ENCODE measurements around the gene DBP.

Gene DBP

DNA sequence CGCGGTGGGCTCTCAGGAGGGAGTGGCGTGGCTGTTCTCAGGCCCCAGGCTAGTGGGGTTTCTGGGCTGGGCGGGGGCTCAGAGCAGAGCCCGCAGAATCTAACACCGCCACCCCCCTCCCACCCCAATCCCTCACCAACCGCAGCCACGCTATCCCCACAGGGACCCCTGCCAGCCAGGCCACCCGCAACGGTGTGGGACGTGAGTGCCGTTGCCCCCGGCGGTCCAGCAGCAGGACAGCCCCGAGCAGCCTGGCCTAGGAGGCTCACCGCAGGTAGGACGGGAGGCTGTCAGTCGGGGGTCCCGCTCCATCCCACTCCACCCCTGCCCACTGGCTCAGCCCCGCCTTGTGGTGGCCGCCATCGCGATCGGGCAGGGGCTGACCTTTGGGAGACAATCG is 35.8 kb upstream of the DBP start, which contains the start of gene NTN5:
Gene NTN5 (minus strand): TSS at position 24 of the 400 bp plus-strand sequence. CDS start 2,031 bp downstream, outside the sequence.
- no peak within 1 kb of the TSS for H3K4me3 ChIP-seq (replicated peaks in 1 of 2; ENCODE audit: low read depth in 2 of 2, low read length in 2 of 2)
- TF ChIP-seq CTCF (IDR thresholded peaks at IDR 0.05; ENCODE audit: low read depth, low read length): no peak
- DNase-seq (ENCODE audit: low read depth in 2 of 2): no peak

GRCh38 chr19:48671446-48671995 is 34.3 kb upstream of the DBP start:
- no peak overlapping the region for H3K4me3 ChIP-seq (replicated peaks in 1 of 2; ENCODE audit: low read depth in 2 of 2, low read length in 2 of 2)
- DNase-seq (ENCODE audit: low read depth in 2 of 2): no peak
- no peak for TF ChIP-seq CTCF (IDR thresholded peaks at IDR 0.05; ENCODE audit: low read depth, low read length)

DNA sequence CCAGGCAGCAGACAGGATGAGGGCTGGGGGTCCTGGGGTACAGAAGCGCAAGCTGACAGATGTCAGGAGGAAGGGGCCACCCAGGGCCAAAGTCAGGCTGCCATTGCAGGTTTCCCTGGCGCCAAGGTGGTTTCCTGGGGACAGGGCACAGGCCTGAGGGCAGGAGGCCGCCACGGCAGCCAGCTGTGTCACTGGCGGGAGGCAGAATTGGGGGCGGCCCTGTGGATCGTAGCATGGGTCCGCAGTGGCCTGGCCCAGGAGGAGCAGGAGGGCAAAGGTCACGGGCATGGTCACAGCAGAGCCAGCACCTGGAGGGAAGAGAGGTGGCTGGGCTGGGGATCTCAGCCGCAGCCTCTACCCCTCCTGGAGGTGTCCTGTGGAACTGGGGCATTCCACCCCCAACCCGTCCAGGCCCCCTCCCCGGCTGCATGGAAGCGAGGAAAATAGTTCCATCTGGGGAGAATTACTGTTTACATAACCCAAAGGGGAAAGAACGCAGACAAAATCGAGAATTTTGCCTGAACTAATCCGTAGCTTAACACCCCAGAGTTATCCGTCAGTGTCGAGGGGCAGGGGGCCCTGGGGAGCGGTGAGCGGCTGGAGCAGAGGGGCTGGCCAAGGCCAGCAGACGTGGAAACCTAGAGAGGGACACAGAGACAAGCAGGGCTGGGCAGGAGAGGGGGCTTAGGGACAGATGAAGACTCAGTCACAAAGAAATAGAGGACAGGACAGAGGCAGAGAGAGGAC is 33.7 kb upstream of the DBP start:
- no peak for TF ChIP-seq CTCF (IDR thresholded peaks at IDR 0.05; ENCODE audit: low read depth, low read length)
- H3K4me3 ChIP-seq (replicated peaks in 1 of 2; ENCODE audit: low read depth in 2 of 2, low read length in 2 of 2): no peak overlapping the region
- DNase-seq (ENCODE audit: low read depth in 2 of 2): no peak

- H3K4me3 ChIP-seq (replicated peaks in 1 of 2; ENCODE audit: low read depth in 2 of 2, low read length in 2 of 2): no peak overlapping the region
- no peak for TF ChIP-seq CTCF (IDR thresholded peaks at IDR 0.05; ENCODE audit: low read depth, low read length)
- no peak for DNase-seq (ENCODE audit: low read depth in 2 of 2)
Observed at GRCh38 chr19:48669903-48670668, 32.9 kb upstream of the DBP start.

DNA sequence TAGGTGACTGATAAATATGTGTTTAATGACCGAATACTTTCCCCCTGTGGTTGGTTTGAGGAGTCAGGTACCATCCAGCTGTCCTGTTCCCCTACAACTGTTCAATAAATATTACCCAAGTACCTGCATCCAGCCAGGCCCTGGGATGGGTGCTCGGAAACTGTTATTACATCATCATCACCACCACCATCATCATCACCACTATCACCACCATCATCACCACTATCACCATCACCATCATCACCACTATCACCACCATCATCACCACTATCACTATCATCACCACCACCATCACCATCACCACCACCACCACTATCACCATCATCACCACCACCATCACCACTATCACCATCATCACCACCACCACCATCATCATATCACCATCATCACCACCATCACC is 31.6 kb upstream of the DBP start:
- DNase-seq (ENCODE audit: low read depth in 2 of 2): no peak
- TF ChIP-seq CTCF (IDR thresholded peaks at IDR 0.05; ENCODE audit: low read depth, low read length): no peak
- no peak overlapping the region for H3K4me3 ChIP-seq (replicated peaks in 1 of 2; ENCODE audit: low read depth in 2 of 2, low read length in 2 of 2)

GRCh38 chr19:48668332-48668731 is 31.2 kb upstream of the DBP start:
- no peak for TF ChIP-seq CTCF (IDR thresholded peaks at IDR 0.05; ENCODE audit: low read depth, low read length)
- no peak overlapping the region for H3K4me3 ChIP-seq (replicated peaks in 1 of 2; ENCODE audit: low read depth in 2 of 2, low read length in 2 of 2)
- DNase-seq (ENCODE audit: low read depth in 2 of 2): no peak

All from cardiac fibroblast (primary cell).